Upper lobe of right lung (tissue), 1 donor: ENCODE data around the gene PRKN. TPM values are rescaled to one million over a fixed set of nuclear protein-coding genes. Genes with fewer than 3 reads are reported as not detected.

Experiments used
- ATAC-seq: fragments of 200-7000 bp; cut with Tn5 transposase; one replicate; pipeline ENCODE4 v1.9.1; 2020; ENCODE audit warnings: mild to moderate bottlenecking, moderate library complexity
- DNase-seq: peaks from one replicate; pipeline ENCODE4 v3.0.0-alpha.2; 2020
- H3K27ac ChIP-seq: fragments of 200-600 bp; one replicate; pipeline ENCODE4 v1.8.0; 2022
- H3K27me3 ChIP-seq: fragments of 200-600 bp; one replicate; pipeline ENCODE4 v1.8.0; 2022; ENCODE audit warnings: mild to moderate bottlenecking
- H3K36me3 ChIP-seq: fragments of 200-600 bp; one replicate; pipeline ENCODE4 v1.8.0; 2022
- H3K4me1 ChIP-seq: fragments of 200-600 bp; one replicate; pipeline ENCODE4 v1.8.0; 2022
- H3K4me3 ChIP-seq: fragments of 200-600 bp; one replicate; pipeline ENCODE4 v1.8.0; 2022; ENCODE audit warnings: mild to moderate bottlenecking
- H3K9me3 ChIP-seq: fragments of 200-600 bp; one replicate; pipeline ENCODE4 v1.8.0; 2022
- intact Hi-C: fragments of 100-400 bp; cut with DNase I; formaldehyde crosslinking; loops from one replicate; pipeline ENCODE4 v1.11.0; 2022
- total RNA-seq: library from RNA; stranded (reverse); fragmentation: NEBNext Ultra II Directional; extraction: Animal tissue kit (Norgen Biotek cat#: 25700); gene quantifications from one replicate; pipeline ENCODE4 v1.2.1, GENCODE V29; 2021
- TF ChIP-seq, protein P1 (sequence below): fragments of 200-600 bp; IDR thresholded peaks from one replicate; pipeline ENCODE4 v1.8.0; 2022; ENCODE audit warnings: antibody characterized with exemption
- donor health status: DM: no; HTN: yes; CAD: no; lungs with severe emphysema.

Gene PRKN
- total RNA-seq, 1 donor from 2014 or later = 2.7 TPM

- Histone ChIP-seq H3K4me1 (no peaks in the 10 kb centered on the region), H3K9me3 (no peaks in the 10 kb centered on the region), H3K4me3 (no peak overlapping the region), H3K36me3 (no peaks in the 10 kb centered on the region), H3K27ac (no peak overlapping the region), H3K27me3 (no peaks in the 10 kb centered on the region)
- peak; percentile 13 for ATAC-seq
- TF ChIP-seq, protein P1, sequence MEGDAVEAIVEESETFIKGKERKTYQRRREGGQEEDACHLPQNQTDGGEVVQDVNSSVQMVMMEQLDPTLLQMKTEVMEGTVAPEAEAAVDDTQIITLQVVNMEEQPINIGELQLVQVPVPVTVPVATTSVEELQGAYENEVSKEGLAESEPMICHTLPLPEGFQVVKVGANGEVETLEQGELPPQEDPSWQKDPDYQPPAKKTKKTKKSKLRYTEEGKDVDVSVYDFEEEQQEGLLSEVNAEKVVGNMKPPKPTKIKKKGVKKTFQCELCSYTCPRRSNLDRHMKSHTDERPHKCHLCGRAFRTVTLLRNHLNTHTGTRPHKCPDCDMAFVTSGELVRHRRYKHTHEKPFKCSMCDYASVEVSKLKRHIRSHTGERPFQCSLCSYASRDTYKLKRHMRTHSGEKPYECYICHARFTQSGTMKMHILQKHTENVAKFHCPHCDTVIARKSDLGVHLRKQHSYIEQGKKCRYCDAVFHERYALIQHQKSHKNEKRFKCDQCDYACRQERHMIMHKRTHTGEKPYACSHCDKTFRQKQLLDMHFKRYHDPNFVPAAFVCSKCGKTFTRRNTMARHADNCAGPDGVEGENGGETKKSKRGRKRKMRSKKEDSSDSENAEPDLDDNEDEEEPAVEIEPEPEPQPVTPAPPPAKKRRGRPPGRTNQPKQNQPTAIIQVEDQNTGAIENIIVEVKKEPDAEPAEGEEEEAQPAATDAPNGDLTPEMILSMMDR = no peak
- intact Hi-C loops = no loop called here
- no peak for DNase-seq
These were observed 671.5 kb downstream of the PRKN start for GRCh38 chr6:162056061-162056460.

- Histone ChIP-seq H3K9me3 (no peaks in the 10 kb centered on the region), H3K27me3 (no peaks in the 10 kb centered on the region), H3K4me3 (no peak overlapping the region), H3K36me3 (no peaks in the 10 kb centered on the region), H3K27ac (no peak overlapping the region), H3K4me1 (no peaks in the 10 kb centered on the region)
- intact Hi-C loops = no loop called here
- no peak for ATAC-seq
- TF ChIP-seq, protein P1 = no peak
- DNase-seq = no peak
These were observed 672.2 kb downstream of the PRKN start for GRCh38 chr6:162055365-162055764.

DNA sequence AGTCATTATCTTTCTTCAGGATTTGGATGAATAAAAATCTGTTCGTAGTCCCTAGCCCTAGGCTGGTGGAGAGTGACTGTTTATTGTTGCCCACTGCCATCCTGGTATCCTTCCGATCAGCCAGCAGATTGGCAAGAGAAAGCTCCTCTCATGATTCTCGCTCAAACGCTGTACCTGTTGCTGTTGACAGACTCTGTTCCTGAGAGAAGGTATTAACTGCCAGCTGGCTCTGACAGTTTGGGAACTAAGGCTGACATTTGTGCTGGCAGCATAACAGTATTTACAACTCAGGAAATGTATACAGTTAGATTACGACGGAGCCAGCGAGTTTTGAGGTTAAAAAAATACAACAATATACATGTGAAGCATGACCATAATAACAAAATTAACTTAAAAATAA is 674.5 kb downstream of the PRKN start:
- no peak overlapping the region for H3K4me3 ChIP-seq
- no peaks in the 10 kb centered on the region for H3K27me3 ChIP-seq
- DNase-seq = no peak
- TF ChIP-seq, protein P1 = no peak
- intact Hi-C loops = no loop called here
- H3K36me3 ChIP-seq = no peaks in the 10 kb centered on the region
- H3K27ac ChIP-seq = no peak overlapping the region
- ATAC-seq = no peak
- no peaks in the 10 kb centered on the region for H3K9me3 ChIP-seq
- H3K4me1 ChIP-seq = no peaks in the 10 kb centered on the region

DNA sequence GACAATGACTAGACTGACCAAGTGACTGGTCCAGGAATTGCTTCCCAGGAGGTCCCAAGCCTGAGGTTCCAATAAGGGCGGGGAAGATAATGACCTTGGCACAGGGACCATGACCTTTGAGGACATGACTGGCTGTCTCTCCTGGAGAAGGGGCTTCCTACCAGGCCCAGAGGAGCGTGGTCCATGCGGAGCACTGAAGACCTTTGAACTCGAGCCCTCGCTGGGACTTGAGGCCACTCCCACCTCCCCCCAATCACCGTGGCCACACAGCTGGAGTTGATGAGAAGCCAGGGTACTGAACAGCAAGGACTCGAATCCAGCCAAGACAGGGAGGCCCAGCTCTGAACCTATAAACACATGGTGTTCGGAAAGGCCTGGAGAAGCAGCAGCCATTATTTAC is 677.0 kb downstream of the PRKN start:
- Histone ChIP-seq H3K4me3 (no peak overlapping the region), H3K36me3 (no peaks in the 10 kb centered on the region), H3K27ac (no peak overlapping the region), H3K27me3 (no peaks in the 10 kb centered on the region), H3K4me1 (no peaks in the 10 kb centered on the region), H3K9me3 (no peaks in the 10 kb centered on the region)
- TF ChIP-seq, protein P1 = no peak
- DNase-seq (no peak), ATAC-seq (no peak)
- intact Hi-C loops = no loop called here

GRCh38 chr6:162046324-162046723 is 681.2 kb downstream of the PRKN start:
- ATAC-seq (no peak), DNase-seq (no peak)
- Histone ChIP-seq H3K36me3 (no peaks in the 10 kb centered on the region), H3K9me3 (no peaks in the 10 kb centered on the region), H3K4me1 (no peaks in the 10 kb centered on the region), H3K4me3 (no peak overlapping the region), H3K27ac (no peak overlapping the region), H3K27me3 (no peaks in the 10 kb centered on the region)
- intact Hi-C loops = no loop called here
- TF ChIP-seq, protein P1 = no peak

GRCh38 chr6:162032620-162033019 is 694.9 kb downstream of the PRKN start:
- TF ChIP-seq, protein P1 = no peak
- Histone ChIP-seq H3K27ac (no peak overlapping the region), H3K4me3 (no peak overlapping the region), H3K27me3 (no peaks in the 10 kb centered on the region), H3K4me1 (no peaks in the 10 kb centered on the region), H3K36me3 (no peaks in the 10 kb centered on the region), H3K9me3 (no peaks in the 10 kb centered on the region)
- ATAC-seq = no peak
- intact Hi-C loops = no loop called here
- no peak for DNase-seq
